ENCODE data around the gene CDH4. TPM values are rescaled to one million over a fixed set of nuclear protein-coding genes. Genes with fewer than 3 reads are reported as not detected.

Gene CDH4
- total and polyA plus RNA-seq, 2 donors (not counting 3 experiments of a cell fraction or from before 2014, with no cell fraction given) = 0.17 to 0.51 TPM

- BruUV-seq (replicated peaks) = no TSS peak
- H3K79me2 ChIP-seq (ENCODE audit: control insufficient read depth, insufficient read depth, low read length) = no peaks in the 10 kb centered on the region
- ChIA-PET CTCF (no interaction called here), POLR2A (no interaction called here)
- no peaks in the 10 kb centered on the region for H4K20me1 ChIP-seq (replicated peaks; ENCODE audit: control insufficient read depth, extremely low read depth, insufficient read depth, low read length)
- H3K4me3 ChIP-seq (replicated peaks in 1 of 3; ENCODE audit: insufficient read depth in 1 of 3, low read depth in 1 of 3, low read length in 3 of 3) = no peak overlapping the region
- H3K36me3 ChIP-seq (ENCODE audit: control insufficient read depth in 2 of 2, extremely low read depth in 1 of 2, insufficient read depth in 2 of 2, low read length in 2 of 2) = no peaks in the 10 kb centered on the region
- H3K27ac ChIP-seq (ENCODE audit: insufficient read depth, low read depth, low read length) = no peak overlapping the region
- H3K4me2 ChIP-seq (ENCODE audit: insufficient read depth, low read length) = no peak overlapping the region
- no peaks in the 10 kb centered on the region for H3K4me1 ChIP-seq (ENCODE audit: control insufficient read depth, extremely low read depth, insufficient read depth, low read length)
- H3K9me3 ChIP-seq (replicated peaks; ENCODE audit: control insufficient read depth, insufficient read depth, low read length) = peaks cover 10% of the 10 kb centered on the region
- no peaks in the 10 kb centered on the region for H3K27me3 ChIP-seq (ENCODE audit: control insufficient read depth in 2 of 2, insufficient read depth in 2 of 2, low read length in 2 of 2)
- DNase-seq (ENCODE audit: low read depth, low spot score) = no peak
- TF ChIP-seq POLR2A (IDR thresholded peaks at IDR 0.05; ENCODE audit: low read depth, low read length) (no peak), MAX (IDR thresholded peaks at IDR 0.05; ENCODE audit: insufficient read depth, insufficient read length) (no peak), MYC (IDR thresholded peaks at IDR 0.05; ENCODE audit: low read depth, low read length) (no peak), JUN (IDR thresholded peaks at IDR 0.05; ENCODE audit: borderline replicate concordance, insufficient read depth, insufficient read length, low read depth) (no peak), GATA2 (IDR thresholded peaks at IDR 0.05; ENCODE audit: insufficient read depth, insufficient read length, low read depth, low read length) (no peak), EZH2 (IDR thresholded peaks at IDR 0.05; ENCODE audit: borderline replicate concordance, low read depth, low read length, severe bottlenecking) (no peak), FOS (IDR thresholded peaks at IDR 0.05; ENCODE audit: borderline replicate concordance, insufficient read depth, low read length) (no peak), CTCF (IDR thresholded peaks at IDR 0.05; ENCODE audit: extremely low read depth in 1 of 2, insufficient read depth in 1 of 2, low read depth in 1 of 2, low read length in 2 of 2) (no peak)
- H3K9me1 ChIP-seq (replicated peaks; ENCODE audit: control insufficient read depth, extremely low read depth, insufficient read depth, low read length) = no peaks in the 10 kb centered on the region
- dilution Hi-C loops (cut with MboI; ENCODE audit: extremely low pct_ligation_motif_present, low sequenced_read_pairs) (no loop called here), intact Hi-C loops (cut with micrococcal nuclease) (no loop called here)
- FAIRE-seq = no peak
- H2AFZ ChIP-seq (ENCODE audit: low read depth, low read length) = no peak overlapping the region
- H3K9ac ChIP-seq (replicated peaks; ENCODE audit: extremely low read depth, insufficient read depth, low read length) = no peak overlapping the region
These were observed 379.7 kb downstream of the CDH4 start for GRCh38 chr20:61631751-61632150.

Measured in endothelial cell of umbilical vein (primary cell).